ENCODE data around the gene ID2. TPM values are rescaled to one million over a fixed set of nuclear protein-coding genes. Genes with fewer than 3 reads are reported as not detected.

The ID2 gene
- total and polyA plus RNA-seq, 10 of the 15 experiments (the other 5 are each of a cell fraction or from before 2014, with no cell fraction given), result 39.0 to 613 (median 73.6) TPM

DNA sequence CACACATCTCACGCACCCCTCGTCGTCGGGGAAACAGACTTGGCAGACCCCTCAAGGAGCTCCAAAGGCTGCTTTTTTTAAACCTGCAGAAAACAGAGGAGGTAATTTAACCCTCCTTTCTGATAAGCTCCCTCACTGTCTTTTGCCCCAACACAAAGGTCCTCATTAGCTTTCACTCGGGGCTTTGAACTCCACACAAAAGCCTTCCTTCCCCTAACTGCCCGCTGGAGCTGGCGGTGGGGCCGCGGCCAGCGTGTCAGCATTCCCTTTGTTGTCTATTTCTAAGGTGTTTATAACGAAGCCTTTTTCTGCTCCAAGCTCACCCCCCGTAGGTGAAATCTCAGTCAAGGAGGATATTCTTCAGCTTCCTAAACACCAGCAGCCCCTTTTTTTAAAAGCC lies 43.5 kb upstream of the ID2 start:
- DNase-seq (ENCODE audit: low read depth, low spot score), result no peak
- Histone ChIP-seq H3K4me3 (no peak overlapping the region; the same call in 1 of the 2 replicates), H3K27ac (ENCODE audit: control insufficient read depth, insufficient read depth) (no peak overlapping the region), H3K9me3 (replicated peaks; ENCODE audit: control insufficient read depth, insufficient read depth, low read length) (no peaks in the 10 kb centered on the region), H3K4me2 (ENCODE audit: control insufficient read depth, insufficient read depth) (no peak overlapping the region), H3K79me2 (ENCODE audit: control insufficient read depth, insufficient read depth, low read length) (no peaks in the 10 kb centered on the region), H3K4me1 (ENCODE audit: control insufficient read depth, insufficient read depth, low read length) (no peaks in the 10 kb centered on the region), H3K36me3 (ENCODE audit: control insufficient read depth in 2 of 2, insufficient read depth in 2 of 2, low read length in 1 of 2) (no peaks in the 10 kb centered on the region), H2AFZ (ENCODE audit: control insufficient read depth, low read depth, low read length) (no peak overlapping the region), H3K9ac (ENCODE audit: control insufficient read depth, insufficient read depth, low read length) (no peak overlapping the region), H4K20me1 (ENCODE audit: control insufficient read depth, insufficient read depth) (no peaks in the 10 kb centered on the region), H3K27me3 (replicated peaks in 1 of 2; ENCODE audit: control insufficient read depth in 2 of 2, insufficient read depth in 2 of 2, low read length in 1 of 2) (no peaks in the 10 kb centered on the region; a peak in 1 of 4 replicates)
- CTCF ChIA-PET, result interaction anchor here (1.1 to 1.7 kb wide), 2 partner anchors 16 to 18 kb away, joined by 3 read pairs; no protein-coding TSS in a partner anchor
- SMC1A ChIA-PET (ENCODE audit: uncharacterized antibody, unreplicated experiment), result interaction anchor here (1.1 kb wide), 1 partner anchor 50 kb away, joined by 3 read pairs; no protein-coding TSS in a partner anchor
- BruUV-seq (replicated peaks), result no TSS peak
- FAIRE-seq, result no peak
- RAD21 ChIA-PET (ENCODE audit: unreplicated experiment), result interaction anchor here (1.6 kb wide), 1 partner anchor 43 kb away, joined by 3 read pairs; no protein-coding TSS in a partner anchor
- POLR2A ChIA-PET, result no interaction called here
- WGBS (ENCODE audit: insufficient coverage, insufficient replicate concordance, low lambda C conversion rate, missing lambda C conversion rate), result 29% methylated on average over 12 of the region's 12 CpGs
- no peak for ATAC-seq
- intact Hi-C loops (cut with micrococcal nuclease; ENCODE audit: unreplicated experiment), result no loop called here
- TF ChIP-seq, protein P1, sequence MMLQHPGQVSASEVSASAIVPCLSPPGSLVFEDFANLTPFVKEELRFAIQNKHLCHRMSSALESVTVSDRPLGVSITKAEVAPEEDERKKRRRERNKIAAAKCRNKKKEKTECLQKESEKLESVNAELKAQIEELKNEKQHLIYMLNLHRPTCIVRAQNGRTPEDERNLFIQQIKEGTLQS (IDR thresholded peaks at IDR 0.05; ENCODE audit: borderline replicate concordance, extremely low read depth, low read depth, low read length), result no peak
- no peak for TF ChIP-seq ZNF274 (IDR thresholded peaks at IDR 0.05; ENCODE audit: insufficient read depth, insufficient read length)
- no peak for TF ChIP-seq NRF1 (conservative IDR thresholded peaks at IDR 0.05; ENCODE audit: low read depth, low read length)
- TF ChIP-seq, protein P2, sequence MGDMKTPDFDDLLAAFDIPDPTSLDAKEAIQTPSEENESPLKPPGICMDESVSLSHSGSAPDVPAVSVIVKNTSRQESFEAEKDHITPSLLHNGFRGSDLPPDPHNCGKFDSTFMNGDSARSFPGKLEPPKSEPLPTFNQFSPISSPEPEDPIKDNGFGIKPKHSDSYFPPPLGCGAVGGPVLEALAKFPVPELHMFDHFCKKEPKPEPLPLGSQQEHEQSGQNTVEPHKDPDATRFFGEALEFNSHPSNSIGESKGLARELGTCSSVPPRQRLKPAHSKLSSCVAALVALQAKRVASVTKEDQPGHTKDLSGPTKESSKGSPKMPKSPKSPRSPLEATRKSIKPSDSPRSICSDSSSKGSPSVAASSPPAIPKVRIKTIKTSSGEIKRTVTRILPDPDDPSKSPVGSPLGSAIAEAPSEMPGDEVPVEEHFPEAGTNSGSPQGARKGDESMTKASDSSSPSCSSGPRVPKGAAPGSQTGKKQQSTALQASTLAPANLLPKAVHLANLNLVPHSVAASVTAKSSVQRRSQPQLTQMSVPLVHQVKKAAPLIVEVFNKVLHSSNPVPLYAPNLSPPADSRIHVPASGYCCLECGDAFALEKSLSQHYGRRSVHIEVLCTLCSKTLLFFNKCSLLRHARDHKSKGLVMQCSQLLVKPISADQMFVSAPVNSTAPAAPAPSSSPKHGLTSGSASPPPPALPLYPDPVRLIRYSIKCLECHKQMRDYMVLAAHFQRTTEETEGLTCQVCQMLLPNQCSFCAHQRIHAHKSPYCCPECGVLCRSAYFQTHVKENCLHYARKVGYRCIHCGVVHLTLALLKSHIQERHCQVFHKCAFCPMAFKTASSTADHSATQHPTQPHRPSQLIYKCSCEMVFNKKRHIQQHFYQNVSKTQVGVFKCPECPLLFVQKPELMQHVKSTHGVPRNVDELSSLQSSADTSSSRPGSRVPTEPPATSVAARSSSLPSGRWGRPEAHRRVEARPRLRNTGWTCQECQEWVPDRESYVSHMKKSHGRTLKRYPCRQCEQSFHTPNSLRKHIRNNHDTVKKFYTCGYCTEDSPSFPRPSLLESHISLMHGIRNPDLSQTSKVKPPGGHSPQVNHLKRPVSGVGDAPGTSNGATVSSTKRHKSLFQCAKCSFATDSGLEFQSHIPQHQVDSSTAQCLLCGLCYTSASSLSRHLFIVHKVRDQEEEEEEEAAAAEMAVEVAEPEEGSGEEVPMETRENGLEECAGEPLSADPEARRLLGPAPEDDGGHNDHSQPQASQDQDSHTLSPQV (IDR thresholded peaks at IDR 0.05), result no peak
- no peak for TF ChIP-seq SREBF1 (IDR thresholded peaks at IDR 0.05; ENCODE audit: low read length)
- in situ Hi-C loops (cut with MboI), result no loop called here

Measured in GM12878 (cell line).